Nephron progenitor cell (in vitro differentiated cells): Measurements from ENCODE around the gene WASHC3.

Source experiments
- DNase-seq: peaks from one replicate; pipeline ENCODE4 v3.0.0; 2021
- H3K27ac Mint-ChIP-seq: 2 replicates; pipeline ENCODE4 v1.8.0; 2021; ENCODE audit warnings: mild to moderate bottlenecking, moderate library complexity, mixed read lengths
- H3K27me3 Mint-ChIP-seq: 2 replicates; pipeline ENCODE4 v1.8.0; 2021; ENCODE audit warnings: mild to moderate bottlenecking, low read depth, mixed read lengths; ENCODE audit not compliant: poor library complexity
- H3K36me3 Mint-ChIP-seq: 2 replicates; pipeline ENCODE4 v1.8.0; 2021; ENCODE audit warnings: low read depth, mixed read lengths
- H3K4me1 Mint-ChIP-seq: 2 replicates; pipeline ENCODE4 v1.8.0; 2021; ENCODE audit warnings: mixed read lengths
- H3K4me3 Mint-ChIP-seq: 2 replicates; pipeline ENCODE4 v1.8.0; 2021; ENCODE audit warnings: mild to moderate bottlenecking, moderate library complexity, mixed read lengths
- H3K9me3 Mint-ChIP-seq: 2 replicates; pipeline ENCODE4 v1.8.0; 2021; ENCODE audit warnings: mild to moderate bottlenecking, moderate library complexity, mixed read lengths
- TF ChIP-seq, protein P1 (sequence below): fragments of 200-600 bp; sonication (generic); IDR thresholded peaks from 2 replicates; pipeline ENCODE4 v1.5.0; 2021; ENCODE audit warnings: antibody characterized with exemption

WASHC3 gene

DNA sequence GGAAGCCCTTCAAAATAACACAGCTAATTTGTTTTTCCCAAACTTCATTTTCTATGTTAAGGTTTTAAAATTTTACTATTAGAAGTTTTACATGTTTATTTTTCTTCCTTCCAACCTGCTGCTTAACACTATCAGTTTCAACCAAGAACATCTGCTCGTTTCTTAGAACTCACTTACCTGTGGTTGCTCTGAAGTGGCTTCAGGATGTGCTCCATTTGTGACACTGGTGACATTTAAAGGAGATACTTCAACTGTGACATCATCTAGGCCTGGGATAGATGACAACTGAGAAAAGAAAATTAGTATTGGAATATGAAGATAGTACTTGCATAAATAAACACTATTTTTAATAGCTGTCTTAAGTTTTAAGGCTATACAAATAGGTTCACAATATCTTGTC lies 17.9 kb downstream of the WASHC3 start:
- Mint-ChIP-seq H3K4me1 (no peaks in the 10 kb centered on the region), H3K4me3 (no peak overlapping the region), H3K27ac (no peak overlapping the region), H3K9me3 (no peaks in the 10 kb centered on the region), H3K36me3 (peaks cover 4% of the 10 kb centered on the region), H3K27me3 (no peaks in the 10 kb centered on the region)
- DNase-seq = no peak
- TF ChIP-seq, protein P1, sequence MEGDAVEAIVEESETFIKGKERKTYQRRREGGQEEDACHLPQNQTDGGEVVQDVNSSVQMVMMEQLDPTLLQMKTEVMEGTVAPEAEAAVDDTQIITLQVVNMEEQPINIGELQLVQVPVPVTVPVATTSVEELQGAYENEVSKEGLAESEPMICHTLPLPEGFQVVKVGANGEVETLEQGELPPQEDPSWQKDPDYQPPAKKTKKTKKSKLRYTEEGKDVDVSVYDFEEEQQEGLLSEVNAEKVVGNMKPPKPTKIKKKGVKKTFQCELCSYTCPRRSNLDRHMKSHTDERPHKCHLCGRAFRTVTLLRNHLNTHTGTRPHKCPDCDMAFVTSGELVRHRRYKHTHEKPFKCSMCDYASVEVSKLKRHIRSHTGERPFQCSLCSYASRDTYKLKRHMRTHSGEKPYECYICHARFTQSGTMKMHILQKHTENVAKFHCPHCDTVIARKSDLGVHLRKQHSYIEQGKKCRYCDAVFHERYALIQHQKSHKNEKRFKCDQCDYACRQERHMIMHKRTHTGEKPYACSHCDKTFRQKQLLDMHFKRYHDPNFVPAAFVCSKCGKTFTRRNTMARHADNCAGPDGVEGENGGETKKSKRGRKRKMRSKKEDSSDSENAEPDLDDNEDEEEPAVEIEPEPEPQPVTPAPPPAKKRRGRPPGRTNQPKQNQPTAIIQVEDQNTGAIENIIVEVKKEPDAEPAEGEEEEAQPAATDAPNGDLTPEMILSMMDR = no peak

DNA sequence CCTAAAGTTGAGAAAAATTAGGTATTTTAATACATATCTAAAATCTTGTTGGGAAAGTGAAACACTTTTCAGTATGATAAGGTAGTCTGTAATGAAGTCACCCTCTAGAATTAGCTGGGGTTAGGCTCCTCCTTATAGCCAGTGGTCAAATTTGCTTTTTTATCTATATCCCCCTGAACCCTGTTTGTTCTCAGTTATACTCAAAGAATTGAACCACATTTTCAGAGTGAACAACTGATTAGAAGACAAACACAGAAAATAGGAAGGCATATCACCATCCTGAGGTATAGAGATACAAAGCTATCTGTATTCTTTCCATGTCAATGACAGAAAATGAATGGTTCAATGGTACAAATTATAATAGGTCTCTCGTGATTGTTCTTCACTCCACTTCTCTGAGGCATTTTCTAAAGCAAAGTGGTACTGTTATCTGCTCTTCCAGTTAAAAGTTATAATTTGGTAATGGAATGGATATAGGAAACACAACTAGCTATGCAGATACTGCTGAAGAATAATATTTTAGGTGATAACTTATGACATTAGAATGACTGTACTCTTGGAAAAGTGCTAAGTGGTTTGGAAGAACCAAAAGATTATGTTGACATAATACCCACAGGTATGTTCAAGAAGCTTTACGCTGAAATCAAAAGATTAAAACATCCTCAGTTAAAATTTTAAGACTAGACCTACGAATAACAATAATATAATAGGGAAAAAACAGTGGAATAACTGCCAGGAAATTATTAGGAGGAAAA lies 27.6 kb downstream of the WASHC3 start:
- Mint-ChIP-seq H3K4me3 (no peak overlapping the region), H3K27me3 (no peaks in the 10 kb centered on the region), H3K36me3 (peaks cover 18% of the 10 kb centered on the region), H3K27ac (no peak overlapping the region), H3K9me3 (no peaks in the 10 kb centered on the region), H3K4me1 (no peaks in the 10 kb centered on the region)
- no peak for DNase-seq
- TF ChIP-seq, protein P1 = no peak

DNA sequence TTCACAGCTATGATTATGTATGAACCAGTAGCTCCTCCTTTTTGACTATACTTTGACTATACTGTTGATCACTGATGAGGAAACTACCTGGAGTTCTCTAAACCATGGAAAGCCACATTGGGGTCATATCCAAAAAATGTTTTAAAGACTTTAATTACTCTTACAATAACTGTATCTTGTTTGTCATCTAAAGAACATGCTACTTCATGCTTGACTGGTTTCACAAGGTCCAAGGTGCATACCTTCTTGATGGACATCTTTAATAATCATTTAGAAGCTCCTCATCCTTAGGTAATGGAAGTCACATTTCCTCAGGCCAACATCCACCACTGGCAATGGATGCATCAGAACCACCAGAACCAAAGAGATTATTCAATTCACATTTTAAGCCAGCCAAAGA lies 29.9 kb downstream of the WASHC3 start:
- peaks cover 17% of the 10 kb centered on the region for H3K36me3 Mint-ChIP-seq
- H3K4me1 Mint-ChIP-seq = no peaks in the 10 kb centered on the region
- H3K9me3 Mint-ChIP-seq = no peaks in the 10 kb centered on the region
- no peaks in the 10 kb centered on the region for H3K27me3 Mint-ChIP-seq
- no peak for DNase-seq
- H3K27ac Mint-ChIP-seq = no peak overlapping the region
- TF ChIP-seq, protein P1 = no peak
- no peak overlapping the region for H3K4me3 Mint-ChIP-seq

DNA sequence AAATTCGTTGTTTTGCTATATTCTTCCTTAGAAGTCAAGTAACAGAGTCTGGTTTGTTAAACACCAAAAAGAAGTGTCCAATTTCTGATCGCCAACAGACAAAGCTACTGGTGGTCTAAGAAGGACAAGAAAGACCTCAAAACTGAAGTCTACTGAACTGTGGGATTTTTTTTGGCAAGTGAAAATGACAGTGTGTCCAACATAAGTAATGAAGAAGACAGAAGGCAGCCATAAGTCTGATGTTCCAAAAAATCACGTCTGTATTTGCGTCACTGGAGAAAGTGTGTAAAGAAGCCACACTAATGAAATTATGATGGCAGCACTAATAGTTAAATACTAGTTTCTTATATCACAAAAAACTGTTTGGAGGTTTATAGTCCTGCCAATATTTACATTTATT lies 32.6 kb downstream of the WASHC3 start:
- no peak overlapping the region for H3K4me3 Mint-ChIP-seq
- no peaks in the 10 kb centered on the region for H3K9me3 Mint-ChIP-seq
- H3K4me1 Mint-ChIP-seq = no peaks in the 10 kb centered on the region
- peaks cover 5% of the 10 kb centered on the region for H3K36me3 Mint-ChIP-seq
- H3K27me3 Mint-ChIP-seq = no peaks in the 10 kb centered on the region
- TF ChIP-seq, protein P1 = no peak
- DNase-seq = no peak
- H3K27ac Mint-ChIP-seq = no peak overlapping the region

DNA sequence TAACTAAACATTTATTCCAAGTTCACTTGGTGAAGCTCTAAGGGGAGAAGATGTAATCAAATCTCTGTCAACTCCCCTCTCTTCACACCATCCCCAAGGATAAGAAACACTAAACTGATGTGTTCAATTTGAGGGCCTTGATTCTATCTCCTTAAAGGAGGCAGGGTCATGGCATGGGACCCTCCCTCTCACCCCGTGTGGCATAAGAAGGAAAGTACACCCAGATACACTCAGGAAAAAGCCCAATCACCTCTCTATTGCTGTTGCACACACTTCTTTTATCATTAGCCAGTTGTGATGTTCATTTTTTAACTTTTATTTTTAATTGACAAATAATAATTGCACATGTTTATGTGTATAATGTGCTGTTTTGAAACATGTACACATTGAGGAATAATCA lies 35.1 kb downstream of the WASHC3 start:
- peaks cover 5% of the 10 kb centered on the region for H3K36me3 Mint-ChIP-seq
- no peaks in the 10 kb centered on the region for H3K27me3 Mint-ChIP-seq
- H3K4me1 Mint-ChIP-seq = no peaks in the 10 kb centered on the region
- H3K27ac Mint-ChIP-seq = no peak overlapping the region
- DNase-seq = no peak
- H3K4me3 Mint-ChIP-seq = no peak overlapping the region
- TF ChIP-seq, protein P1 = no peak
- no peaks in the 10 kb centered on the region for H3K9me3 Mint-ChIP-seq

DNA sequence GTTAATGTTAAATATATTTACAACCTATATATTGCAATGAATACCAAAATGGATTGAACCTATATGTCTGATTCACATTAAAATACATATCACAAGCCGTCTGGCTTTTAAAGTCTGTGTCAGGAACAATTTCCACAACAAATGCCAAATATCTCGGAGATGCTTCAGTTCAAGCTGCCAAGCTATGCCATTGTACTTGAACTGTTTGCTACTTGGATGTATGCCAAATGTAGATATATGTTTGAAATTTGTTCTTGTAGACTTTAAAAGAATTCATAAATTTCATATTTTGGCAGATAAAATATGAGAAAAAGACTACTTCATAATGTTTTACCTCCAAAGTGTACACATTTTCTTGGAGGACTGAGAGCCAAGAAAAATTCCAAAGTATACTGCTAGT lies 37.0 kb downstream of the WASHC3 start:
- Mint-ChIP-seq H3K4me3 (no peak overlapping the region), H3K4me1 (no peaks in the 10 kb centered on the region), H3K27ac (no peak overlapping the region), H3K27me3 (no peaks in the 10 kb centered on the region), H3K9me3 (no peaks in the 10 kb centered on the region), H3K36me3 (peaks cover 5% of the 10 kb centered on the region)
- TF ChIP-seq, protein P1 = no peak
- DNase-seq = no peak
